WTC11 (cell line): ENCODE measurements around the gene FAM177A1. TPM values are rescaled to one million over a fixed set of nuclear protein-coding genes. Genes with fewer than 3 reads are reported as not detected.
"Not testable (repeated sequence)": the region's sequence is repeated elsewhere in the genome, so short reads cannot be mapped to it uniquely, and the experiment has no call there.

Source experiments
- ATAC-seq: fragments of 200-7000 bp; cut with Tn5 transposase; 2 replicates; pipeline ENCODE4 v1.10.0; 2021; ENCODE audit warnings: mild to moderate bottlenecking, moderate library complexity
- CTCF ChIA-PET: fragments of 300-600 bp; sonication (Branson Sonifier 250); formaldehyde crosslinking; loops from one replicate; lab custom pipeline; 2021; ENCODE audit warnings: antibody characterized with exemption; lab: Charles Lee
- POLR2A ChIA-PET: fragments of 350-600 bp; sonication (Branson Sonifier 250); formaldehyde crosslinking; loops from one replicate; lab custom pipeline; 2021; ENCODE audit warnings: antibody characterized with exemption; lab: Charles Lee
- DNase-seq: peaks from one replicate; pipeline ENCODE4 v3.0.0; 2021; ENCODE audit warnings: low spot score
- H3K27ac Mint-ChIP-seq: 2 replicates; pipeline ENCODE4 v1.8.0; 2021; ENCODE audit warnings: mixed read lengths
- H3K27me3 Mint-ChIP-seq: 2 replicates; pipeline ENCODE4 v1.8.0; 2021; ENCODE audit warnings: low read depth, mild to moderate bottlenecking, moderate library complexity, mixed read lengths
- H3K36me3 Mint-ChIP-seq: 2 replicates; pipeline ENCODE4 v1.8.0; 2021; ENCODE audit warnings: mixed read lengths
- H3K4me1 Mint-ChIP-seq: 2 replicates; pipeline ENCODE4 v1.8.0; 2022; ENCODE audit warnings: mixed read lengths
- H3K4me3 Mint-ChIP-seq: 2 replicates; pipeline ENCODE4 v1.8.0; 2021; ENCODE audit warnings: mild to moderate bottlenecking, moderate library complexity, mixed read lengths
- H3K9me3 Mint-ChIP-seq: 2 replicates; pipeline ENCODE4 v1.8.0; 2021; ENCODE audit warnings: mixed read lengths
- CREM ChIP-seq: sonication (generic); formaldehyde crosslinking; IDR thresholded peaks from 2 replicates; pipeline ENCODE4 v1.8.1; 2022; ENCODE audit warnings: mild to moderate bottlenecking, missing genetic modification reagents, moderate library complexity
- E2F5 ChIP-seq: sonication (generic); formaldehyde crosslinking; IDR thresholded peaks from 2 replicates; pipeline ENCODE4 v1.8.1; 2022; ENCODE audit warnings: mild to moderate bottlenecking, moderate library complexity, missing genetic modification reagents
- ESRRA ChIP-seq: sonication (generic); formaldehyde crosslinking; IDR thresholded peaks from 2 replicates; pipeline ENCODE4 v1.8.1; 2022; ENCODE audit warnings: mild to moderate bottlenecking, missing genetic modification reagents, borderline replicate concordance
- ETV6 ChIP-seq: sonication (generic); formaldehyde crosslinking; IDR thresholded peaks from 2 replicates; pipeline ENCODE4 v1.8.1; 2022; ENCODE audit warnings: mild to moderate bottlenecking, missing genetic modification reagents
- FOXK1 ChIP-seq: sonication (generic); formaldehyde crosslinking; IDR thresholded peaks from 2 replicates; pipeline ENCODE4 v1.8.0; 2022; ENCODE audit warnings: mild to moderate bottlenecking, moderate library complexity, missing genetic modification reagents
- FOXP4 ChIP-seq: sonication (generic); formaldehyde crosslinking; IDR thresholded peaks from 2 replicates; pipeline ENCODE4 v1.8.0; 2022; ENCODE audit warnings: mild to moderate bottlenecking, missing genetic modification reagents
- IRF2 ChIP-seq: sonication (generic); formaldehyde crosslinking; IDR thresholded peaks from 2 replicates; pipeline ENCODE4 v1.8.0; 2022; ENCODE audit warnings: low read depth, missing genetic modification reagents, borderline replicate concordance
- NFATC4 ChIP-seq: fragments of 250-450 bp; sonication (Bioruptor Pico); IDR thresholded peaks from 2 replicates; pipeline ENCODE4 v1.9.0; 2021; ENCODE audit warnings: mild to moderate bottlenecking
- OVOL2 ChIP-seq: fragments of 250-450 bp; sonication (Bioruptor Pico); IDR thresholded peaks from 2 replicates; pipeline ENCODE4 v1.9.0; 2021; ENCODE audit warnings: mild to moderate bottlenecking, borderline replicate concordance
- PRRX2 ChIP-seq: fragments of 250-450 bp; sonication (Bioruptor Pico); IDR thresholded peaks from 2 replicates; pipeline ENCODE4 v1.8.0; 2021; ENCODE audit warnings: mild to moderate bottlenecking
- SP1 ChIP-seq: sonication (generic); formaldehyde crosslinking; conservative IDR thresholded peaks from 2 replicates; pipeline ENCODE4 v1.8.1; 2022; ENCODE audit warnings: missing genetic modification reagents
- TCF7 ChIP-seq: sonication (generic); formaldehyde crosslinking; IDR thresholded peaks from 2 replicates; pipeline ENCODE4 v1.8.0; 2022; ENCODE audit warnings: mild to moderate bottlenecking, low read depth, missing genetic modification reagents, moderate library complexity
- TEAD1 ChIP-seq: sonication (generic); formaldehyde crosslinking; IDR thresholded peaks from 2 replicates; pipeline ENCODE4 v1.8.0; 2022; ENCODE audit warnings: mild to moderate bottlenecking, missing genetic modification reagents
- ZNF138 ChIP-seq: sonication (generic); formaldehyde crosslinking; conservative IDR thresholded peaks from 2 replicates; pipeline ENCODE4 v1.8.1; 2022; ENCODE audit warnings: mild to moderate bottlenecking, moderate library complexity, missing genetic modification reagents
- ZNF263 ChIP-seq: sonication (generic); formaldehyde crosslinking; IDR thresholded peaks from 2 replicates; pipeline ENCODE4 v1.8.1; 2022; ENCODE audit warnings: low read depth, mild to moderate bottlenecking, moderate library complexity, missing genetic modification reagents
- ZSCAN18 ChIP-seq: fragments of 250-450 bp; sonication (Bioruptor Pico); IDR thresholded peaks from 2 replicates; pipeline ENCODE4 v2.1.2; 2022; ENCODE audit warnings: mild to moderate bottlenecking, moderate library complexity
- total RNA-seq: library from RNA; stranded (reverse); gene quantifications from 3 replicates; pipeline ENCODE4 v1.2.3, GENCODE V29; 2021

Gene FAM177A1
- total RNA-seq, 1 experiment from 2014 or later: 44.7 TPM

- DNase-seq: no peak
- ChIA-PET POLR2A (no interaction called here), CTCF (no interaction called here)
- no peak overlapping the region for H3K27ac Mint-ChIP-seq
- H3K9me3 Mint-ChIP-seq: peaks cover 5% of the 10 kb centered on the region
- no peak for ATAC-seq
- TF ChIP-seq ZNF138: no peak
- no peak for TF ChIP-seq TCF7
- no peak overlapping the region for H3K4me3 Mint-ChIP-seq
- H3K27me3 Mint-ChIP-seq: no peaks in the 10 kb centered on the region
- no peaks in the 10 kb centered on the region for H3K4me1 Mint-ChIP-seq
- peaks cover 52% of the 10 kb centered on the region for H3K36me3 Mint-ChIP-seq
Observed at GRCh38 chr14:35028435-35028834, 17.6 kb upstream of the FAM177A1 start.

DNA sequence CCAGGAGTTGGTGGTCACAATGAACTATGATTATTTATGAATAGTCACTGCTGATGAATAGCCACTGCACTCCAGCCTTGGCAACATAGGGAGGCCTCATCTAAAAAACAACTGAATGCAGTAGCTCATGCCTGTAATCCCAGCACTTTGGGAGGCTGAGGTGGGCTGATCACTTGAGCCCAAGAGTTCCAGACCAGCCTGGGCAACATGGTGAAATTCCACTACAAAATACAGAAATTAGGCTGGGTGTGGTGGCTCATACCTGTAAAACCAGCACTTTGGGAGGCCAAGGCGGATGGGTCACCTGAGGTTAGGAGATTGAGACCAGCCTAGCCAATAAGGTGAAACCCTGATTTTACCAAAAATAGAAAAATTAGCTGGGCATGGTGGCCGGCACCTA lies 13.5 kb upstream of the FAM177A1 start:
- peaks cover 58% of the 10 kb centered on the region for H3K36me3 Mint-ChIP-seq
- no peak for ATAC-seq
- H3K4me3 Mint-ChIP-seq: no peak overlapping the region
- H3K27me3 Mint-ChIP-seq: no peaks in the 10 kb centered on the region; the same call in 1 of the 2 replicates
- TF ChIP-seq ZSCAN18 (no peak), PRRX2 (CRISPR knock-in tag) (no peak), OVOL2 (CRISPR knock-in tag) (no peak)
- peaks cover 32% of the 10 kb centered on the region for H3K9me3 Mint-ChIP-seq
- ChIA-PET POLR2A (no interaction called here), CTCF (no interaction called here)
- H3K27ac Mint-ChIP-seq: no peak overlapping the region
- DNase-seq: no peak
- H3K4me1 Mint-ChIP-seq: no peaks in the 10 kb centered on the region

- Mint-ChIP-seq H3K36me3 (peaks cover 45% of the 10 kb centered on the region), H3K4me1 (no peaks in the 10 kb centered on the region), H3K4me3 (no peak overlapping the region), H3K27ac (no peak overlapping the region), H3K27me3 (no peaks in the 10 kb centered on the region; the same call in 1 of the 2 replicates), H3K9me3 (peaks cover 32% of the 10 kb centered on the region)
- ATAC-seq (no peak), DNase-seq (no peak)
- ChIA-PET POLR2A (no interaction called here), CTCF (no interaction called here)
- TF ChIP-seq E2F5: no peak
- no peak for TF ChIP-seq IRF2 (CRISPR knock-in tag)
- TF ChIP-seq FOXK1: no peak
- TF ChIP-seq NFATC4 (CRISPR knock-in tag): no peak
- no peak for TF ChIP-seq ETV6 (CRISPR knock-in tag)
- TF ChIP-seq CREM (CRISPR knock-in tag): no peak
- TF ChIP-seq FOXP4 (CRISPR knock-in tag): no peak
- TF ChIP-seq TEAD1: no peak
- no peak for TF ChIP-seq ZNF263 (CRISPR knock-in tag)
- no peak for TF ChIP-seq SP1 (CRISPR knock-in tag)
- TF ChIP-seq ESRRA (CRISPR knock-in tag): no peak
Observed at GRCh38 chr14:35034440-35034833, 11.6 kb upstream of the FAM177A1 start.

- H3K27ac Mint-ChIP-seq, CTCF ChIA-PET, H3K4me3 Mint-ChIP-seq, DNase-seq, H3K27me3 Mint-ChIP-seq, H3K4me1 Mint-ChIP-seq, ATAC-seq: not testable (repeated sequence)
- Mint-ChIP-seq H3K9me3 (peaks cover 32% of the 10 kb centered on the region), H3K36me3 (peaks cover 42% of the 10 kb centered on the region)
- POLR2A ChIA-PET: interaction anchor here (0.6 kb wide), 1 partner anchor 30 kb away, joined by 7 read pairs; no protein-coding TSS in a partner anchor
Observed at GRCh38 chr14:35034944-35035554, 11.0 kb upstream of the FAM177A1 start.

DNA sequence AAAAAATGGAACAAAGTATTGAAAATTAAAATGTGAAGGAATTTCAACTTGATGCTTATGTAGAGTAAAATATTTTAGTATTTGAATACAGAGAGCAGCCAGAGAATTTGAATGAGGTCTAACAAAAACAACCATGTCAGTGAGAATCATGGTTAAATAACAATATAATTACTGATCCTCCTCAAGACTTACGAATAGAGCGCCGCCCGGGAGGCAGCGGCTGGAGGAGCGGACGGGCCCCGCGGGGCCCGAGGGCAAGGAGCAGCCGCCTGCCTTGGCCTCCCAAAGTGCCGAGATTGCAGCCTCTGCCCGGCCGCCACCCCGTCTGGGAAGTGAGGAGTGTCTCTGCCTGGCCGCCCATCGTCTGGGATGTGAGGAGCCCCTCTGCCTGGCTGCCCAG lies 7.8 kb upstream of the FAM177A1 start:
- H3K27ac Mint-ChIP-seq, CTCF ChIA-PET, ATAC-seq, H3K4me3 Mint-ChIP-seq, DNase-seq, H3K27me3 Mint-ChIP-seq, H3K4me1 Mint-ChIP-seq, POLR2A ChIA-PET: not testable (repeated sequence)
- Mint-ChIP-seq H3K36me3 (peaks cover 27% of the 10 kb centered on the region), H3K9me3 (peaks cover 28% of the 10 kb centered on the region)
